Measurements from ENCODE around the gene TRIP6.

- TF ChIP-seq CTCF (IDR thresholded peaks at IDR 0.05) (no peak), POLR2AphosphoS5 (IDR thresholded peaks at IDR 0.05) (no peak)
These were observed 18.4 kb downstream of the TRIP6 start for GRCh38 chr7:100885440-100886141.

Data from esophagus muscularis mucosa (tissue), 3 donors.